LNCaP clone FGC (cell line): ENCODE data around the gene KIFC1.

Experiments used
- DNase-seq: peaks from one replicate; pipeline ENCODE4 v3.0.0-alpha.2; 2011; ENCODE audit warnings: low read depth
- H3K4me3 ChIP-seq: 2 replicates; pipeline ENCODE4 v1.5.1; 2011; ENCODE audit warnings: mild to moderate bottlenecking, low read depth, low read length, control low read depth
- CTCF ChIP-seq: IDR thresholded peaks from 2 replicates; pipeline ENCODE4 v1.5.1; 2012; ENCODE audit warnings: mild to moderate bottlenecking; ENCODE audit not compliant: control insufficient read depth, insufficient read depth; ENCODE audit errors: extremely low read depth

KIFC1 gene

GRCh38 chr6:33405386-33405940 lies 13.8 kb downstream of the KIFC1 start:
- no peak for DNase-seq
- no peak for TF ChIP-seq CTCF
- no peak overlapping the region for H3K4me3 ChIP-seq

GRCh38 chr6:33406126-33406525 lies 14.5 kb downstream of the KIFC1 start:
- DNase-seq, result no peak
- TF ChIP-seq CTCF, result no peak
- no peak overlapping the region for H3K4me3 ChIP-seq

- DNase-seq, result no peak
- TF ChIP-seq CTCF, result peak; percentile 39
- H3K4me3 ChIP-seq, result no peak overlapping the region
These were observed 15.6 kb downstream of the KIFC1 start for GRCh38 chr6:33407132-33407718.

GRCh38 chr6:33410050-33410710 lies 18.6 kb downstream of the KIFC1 start:
- DNase-seq, result peak; percentile 88

GRCh38 chr6:33410711-33411631 lies 19.3 kb downstream of the KIFC1 start, which contains the start of gene PHF1:
Gene PHF1 (plus strand): TSS chr6:33411014. CDS start chr6:33412264, 1,250 bp downstream.
- 0 out of 2 replicates have a peak, but pooled peaks have one; percentile 16 for TF ChIP-seq CTCF

More at GRCh38 chr6:33410050-33410710, 18.6 kb downstream of the KIFC1 start:
- H3K4me3 ChIP-seq, result peak overlapping the region; percentile 64
- no peak for TF ChIP-seq CTCF

GRCh38 chr6:33411632-33412005 lies 20.0 kb downstream of the KIFC1 start:
- no peak for DNase-seq
- TF ChIP-seq CTCF, result no peak
- peak overlapping the region; percentile 64 for H3K4me3 ChIP-seq

More at GRCh38 chr6:33410711-33411631, 19.3 kb downstream of the KIFC1 start, which contains the start of gene PHF1:
- H3K4me3 ChIP-seq, result peak within 1 kb of the TSS; percentile 64
- no peak for DNase-seq
